Adrenal gland (tissue), 12 donors: ENCODE data around the gene SYDE1. TPM values are rescaled to one million over a fixed set of nuclear protein-coding genes. Genes with fewer than 3 reads are reported as not detected.

Experiments
- DNase-seq, 7 donors: peaks; one replicate each; pipeline ENCODE4 v3.0.0-alpha.2; 2019 to 2020
- H3K27ac ChIP-seq, 5 donors: fragments of 200-600 bp; sonication (generic) in 4 of 5; 1 replicate in 3 of 5; 2 replicates in 2 of 5; pipeline versions ENCODE4 v1.5.1 to v1.8.0; 2016 to 2020; ENCODE audit warnings: mild to moderate bottlenecking in 1 of 5
- H3K27me3 ChIP-seq: fragments of 200-600 bp; 2 replicates; pipeline ENCODE4 v1.8.0; 2021
- H3K36me3 ChIP-seq, 2 donors: fragments of 200-600 bp; replicated peaks in 1 of 2; 1 replicate in 1 of 2; 2 replicates in 1 of 2; pipeline versions ENCODE4 v1.5.1 to v1.8.0; 2018 to 2022
- H3K4me1 ChIP-seq, 2 donors: fragments of 200-600 bp; replicated peaks in 1 of 2; 1 replicate in 1 of 2; 2 replicates in 1 of 2; pipeline versions ENCODE4 v1.5.1 to v1.8.0; 2018 to 2021
- H3K4me3 ChIP-seq, 4 donors: fragments of 200-600 bp; sonication (generic) in 3 of 4; one replicate each; pipeline ENCODE4 v1.5.1; 2016 to 2018
- H3K9me3 ChIP-seq, 3 donors: fragments of 200-600 bp; sonication (generic) in 1 of 3; replicated peaks in 1 of 3; 1 replicate in 2 of 3; 2 replicates in 1 of 3; pipeline versions ENCODE4 v1.5.1 to v1.8.0; 2016 to 2021
- CTCF ChIP-seq, 6 experiments: fragments of 450-650 bp in 4 of 6; fragments of 200-600 bp in 2 of 6; sonication (generic) in 1 of 6; IDR thresholded peaks; 1 replicate in 5 of 6; 2 replicates in 1 of 6; pipeline versions ENCODE4 v1.5.1 to v1.8.0; 2016 to 2021; ENCODE audit warnings: antibody characterized with exemption in 6 of 6, mild to moderate bottlenecking in 2 of 6, moderate library complexity in 1 of 6
- POLR2A ChIP-seq, 2 donors: fragments of 450-650 bp; IDR thresholded peaks; one replicate each; pipeline ENCODE4 v1.6.1; 2017; ENCODE audit warnings: antibody characterized with exemption in 2 of 2, mild to moderate bottlenecking in 2 of 2, moderate library complexity in 1 of 2
- WGBS, 4 donors: extraction: QIAGEN DNeasy Blood & Tissue Kit in 2 of 4; methylation state at CpG; one replicate each; pipeline versions ENCODE4 v1.1.5 to v1.1.7; 2013 to 2017; 5-methylcytosine and 5-hydroxymethylcytosine counted together
- intact Hi-C, 2 donors: fragments of 100-400 bp; cut with DNase I; formaldehyde crosslinking; loops; one replicate each; pipeline versions ENCODE4 v1.14.1 to v1.15.0; 2022 to 2023
- polyA plus RNA-seq, 3 donors: library from polyadenylated mRNA; stranded (reverse); fragments of 200-250 nt in 2 of 3; fragments of 350-450 nt in 1 of 3; fragmentation: Illumina TruSeq in 1 of 3; extraction: RNeasy Lipid Tissue Mini Kit (QIAGEN cat#74804) in 1 of 3; gene quantifications; one replicate each; pipeline ENCODE4 v1.2.3, GENCODE V29; 2013 to 2014
- total RNA-seq, 9 donors: library from RNA; depleted of rRNA in 4 of 9; stranded (reverse); fragments of >200 nt in 4 of 9; fragments of 120-200 nt in 1 of 9; fragmentation: NEBNext Ultra II Directional in 1 of 9; extraction: Animal tissue kit (Norgen Biotek cat#: 25700) in 1 of 9; gene quantifications; one replicate each; pipeline versions ENCODE4 v1.1.0 to v1.2.4, GENCODE V29; 2013 to 2023
- donor health status: healthy with polysubstance abuse.
- donor health status: Bipolar disorder and iron deficiency.
- donor health status: DM: yes; HTN: yes; CAD: no.
- donor health status: DM: no; HTN: no; CAD: no.
- donor health status: DM: no; HTN: no; CAD: no.
- donor health status: DM: yes; HTN: yes; CAD: no.

Gene SYDE1
- total and polyA plus RNA-seq, 12 donors = 2.5 to 45.1 (median 28.7) TPM

- Histone ChIP-seq H3K27ac (no peak overlapping the region), H3K27me3 (no peaks in the 10 kb centered on the region), H3K4me3 (no peak overlapping the region), H3K36me3 (no peaks in the 10 kb centered on the region), H3K9me3 (peaks cover 0 to 5% (median 0%) of the 10 kb centered on the region in 3 donors), H3K4me1 (peaks cover 0 to 3% of the 10 kb centered on the region in 2 donors)
- TF ChIP-seq CTCF (IDR thresholded peaks at IDR 0.05) (no peak), POLR2A (IDR thresholded peaks at IDR 0.05) (no peak)
- WGBS, 4 donors = 81 to 86% (median 82%) methylated on average over 10 of the region's 10 CpGs
- intact Hi-C loops = loop anchor here in 1 of 2 donors (5.0 kb wide), 1 partner anchor 39 kb away; no protein-coding TSS in a partner anchor
- no peak for DNase-seq
These were observed 8.7 kb upstream of the SYDE1 start for GRCh38 chr19:15098460-15098859.

- Histone ChIP-seq H3K9me3 (peaks cover 0 to 5% (median 0%) of the 10 kb centered on the region in 3 donors), H3K27ac (no peak overlapping the region), H3K4me3 (no peak overlapping the region), H3K27me3 (no peaks in the 10 kb centered on the region), H3K36me3 (no peaks in the 10 kb centered on the region), H3K4me1 (peaks cover 0 to 3% of the 10 kb centered on the region in 2 donors)
- intact Hi-C loops = loop anchor here in 1 of 2 donors (5.0 kb wide), 1 partner anchor 38 kb away; no protein-coding TSS in a partner anchor
- 80 to 100% (median 95%) methylated on average over 3 of the region's 3 CpGs for WGBS, 4 donors
- no peak for DNase-seq
- TF ChIP-seq POLR2A (IDR thresholded peaks at IDR 0.05) (no peak), CTCF (IDR thresholded peaks at IDR 0.05) (no peak)
These were observed 8.1 kb upstream of the SYDE1 start for GRCh38 chr19:15099017-15099582.

DNA sequence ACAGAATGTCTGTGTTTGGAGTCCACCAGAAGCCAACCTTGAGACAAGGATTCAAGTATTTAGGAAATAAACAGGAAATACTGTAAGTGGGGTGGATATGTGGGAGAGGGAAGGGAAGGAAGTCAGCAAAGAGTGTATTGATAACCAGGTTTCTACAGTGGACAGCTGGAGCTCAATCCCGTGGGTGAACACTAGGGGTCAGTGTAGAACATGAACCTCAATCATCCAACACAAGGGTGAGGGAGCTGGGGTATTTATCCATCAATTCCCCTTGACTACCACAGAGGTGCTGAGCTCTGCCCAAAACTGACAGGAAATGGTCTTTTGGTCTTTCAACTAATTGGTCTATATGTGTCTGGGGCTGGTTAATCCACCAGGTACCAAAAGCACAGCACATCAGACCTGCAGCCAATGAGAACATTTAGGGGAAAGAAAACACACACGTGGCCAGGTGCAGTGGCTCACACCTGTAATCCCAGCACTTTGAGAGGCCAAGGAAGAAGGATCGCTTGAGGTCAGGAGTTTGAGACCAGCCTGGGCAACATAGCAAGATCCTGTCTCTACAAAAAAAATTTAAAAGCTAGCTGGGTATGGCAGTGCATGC is 5.6 kb upstream of the SYDE1 start:
- no peaks in the 10 kb centered on the region for H3K27me3 ChIP-seq
- H3K36me3 ChIP-seq = no peaks in the 10 kb centered on the region
- peaks cover 0 to under 1% of the 10 kb centered on the region in 2 donors for H3K4me1 ChIP-seq
- DNase-seq = peak in 6 of 7 donors; percentile 26 to 73 (median 54)
- H3K9me3 ChIP-seq = peaks cover 0 to 5% (median 0%) of the 10 kb centered on the region in 3 donors
- intact Hi-C loops = no loop called here
- WGBS, 4 donors = 52 to 61% (median 56%) methylated on average over 3 of the region's 3 CpGs
- TF ChIP-seq POLR2A (IDR thresholded peaks at IDR 0.05) = no peak
- peak; percentile 54 to 65 (median 60) for TF ChIP-seq CTCF (IDR thresholded peaks at IDR 0.05)
- no peak overlapping the region for H3K4me3 ChIP-seq
- H3K27ac ChIP-seq = no peak overlapping the region

GRCh38 chr19:15104003-15104402 is 3.2 kb upstream of the SYDE1 start:
- WGBS, 4 donors = 79 to 100% (median 83%) methylated on average over 1 of the region's 1 CpG
- H3K4me3 ChIP-seq = no peak overlapping the region
- H3K9me3 ChIP-seq = peaks cover 0 to 5% (median 0%) of the 10 kb centered on the region in 3 donors
- intact Hi-C loops = no loop called here
- H3K36me3 ChIP-seq = no peaks in the 10 kb centered on the region
- H3K27ac ChIP-seq = no peak overlapping the region
- no peak for TF ChIP-seq POLR2A (IDR thresholded peaks at IDR 0.05)
- TF ChIP-seq CTCF (IDR thresholded peaks at IDR 0.05) = no peak
- H3K27me3 ChIP-seq = no peaks in the 10 kb centered on the region
- peaks cover 0 to 5% of the 10 kb centered on the region in 2 donors for H3K4me1 ChIP-seq
- DNase-seq = no peak
